Measurements from ENCODE around the gene HDGF. TPM values are rescaled to one million over a fixed set of nuclear protein-coding genes. Genes with fewer than 3 reads are reported as not detected.

HDGF gene
- total RNA-seq, 1 donor from 2014 or later, result 153 TPM

- TF ChIP-seq, protein P1, sequence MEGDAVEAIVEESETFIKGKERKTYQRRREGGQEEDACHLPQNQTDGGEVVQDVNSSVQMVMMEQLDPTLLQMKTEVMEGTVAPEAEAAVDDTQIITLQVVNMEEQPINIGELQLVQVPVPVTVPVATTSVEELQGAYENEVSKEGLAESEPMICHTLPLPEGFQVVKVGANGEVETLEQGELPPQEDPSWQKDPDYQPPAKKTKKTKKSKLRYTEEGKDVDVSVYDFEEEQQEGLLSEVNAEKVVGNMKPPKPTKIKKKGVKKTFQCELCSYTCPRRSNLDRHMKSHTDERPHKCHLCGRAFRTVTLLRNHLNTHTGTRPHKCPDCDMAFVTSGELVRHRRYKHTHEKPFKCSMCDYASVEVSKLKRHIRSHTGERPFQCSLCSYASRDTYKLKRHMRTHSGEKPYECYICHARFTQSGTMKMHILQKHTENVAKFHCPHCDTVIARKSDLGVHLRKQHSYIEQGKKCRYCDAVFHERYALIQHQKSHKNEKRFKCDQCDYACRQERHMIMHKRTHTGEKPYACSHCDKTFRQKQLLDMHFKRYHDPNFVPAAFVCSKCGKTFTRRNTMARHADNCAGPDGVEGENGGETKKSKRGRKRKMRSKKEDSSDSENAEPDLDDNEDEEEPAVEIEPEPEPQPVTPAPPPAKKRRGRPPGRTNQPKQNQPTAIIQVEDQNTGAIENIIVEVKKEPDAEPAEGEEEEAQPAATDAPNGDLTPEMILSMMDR (IDR thresholded peaks at IDR 0.05), result no peak
- peaks cover 8% of the 10 kb centered on the region for H3K27me3 ChIP-seq
- intact Hi-C loops (cut with DNase I), result loop anchor here (10.0 kb wide), 1 partner anchor 202 kb away; the partner anchor contains the start of gene PEAR1
These were observed 58.3 kb downstream of the HDGF start for GRCh38 chr1:156692925-156693847.

DNA sequence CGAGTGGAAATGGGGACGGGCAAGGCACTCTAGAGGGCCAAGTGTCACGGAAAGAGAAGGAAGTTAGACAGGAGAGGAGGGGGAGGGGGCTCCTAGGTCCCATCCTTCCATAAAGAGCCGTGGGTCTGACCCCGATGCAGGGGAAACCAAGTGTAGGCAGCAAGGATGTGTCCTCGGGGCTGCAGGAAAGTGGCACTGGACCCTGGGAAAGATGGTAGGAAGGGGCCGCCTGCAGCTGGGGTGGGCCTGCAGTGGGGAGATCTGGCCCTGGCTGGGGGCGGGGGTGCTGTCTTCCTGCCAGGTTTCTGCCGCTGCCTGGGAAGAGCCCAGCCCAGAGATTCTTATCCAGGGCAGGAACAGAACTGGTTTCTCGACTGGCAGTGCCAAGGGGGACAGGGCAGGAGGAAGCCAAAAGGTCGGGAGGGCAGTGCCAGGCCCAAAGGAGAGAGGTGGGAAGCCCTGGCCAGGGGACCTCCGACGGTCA, 59.0 kb downstream of the HDGF start:
- Histone ChIP-seq H3K4me3 (no peak overlapping the region), H3K4me1 (peaks cover 3 to 8% of the 10 kb centered on the region in 2 donors), H3K27me3 (peaks cover 8% of the 10 kb centered on the region), H3K9me3 (no peaks in the 10 kb centered on the region), H3K27ac (no peak overlapping the region), H3K36me3 (no peaks in the 10 kb centered on the region)
- no peak for DNase-seq (ENCODE audit: low spot score in 2 of 2)
- intact Hi-C loops (cut with DNase I), result loop anchor here (10.0 kb wide), 1 partner anchor 202 kb away; the partner anchor contains the start of gene PEAR1
- TF ChIP-seq, protein P1 (IDR thresholded peaks at IDR 0.05), result no peak

More at GRCh38 chr1:156692925-156693847, 58.3 kb downstream of the HDGF start:
- DNase-seq (ENCODE audit: low spot score in 2 of 2), result no peak
- Histone ChIP-seq H3K9me3 (no peaks in the 10 kb centered on the region), H3K36me3 (no peaks in the 10 kb centered on the region), H3K27ac (no peak overlapping the region), H3K4me1 (peaks cover 3 to 8% of the 10 kb centered on the region in 2 donors), H3K4me3 (no peak overlapping the region)

Other genes starting within 250 kb of the HDGF start
- not detected for gene IQGAP3, start 179.1 kb downstream of the HDGF start, total RNA-seq
- gene TTC24, start 172.0 kb downstream of the HDGF start, total RNA-seq, result not detected
- 85.3 TPM for gene NAXE, start 159.9 kb downstream of the HDGF start, total RNA-seq
- gene GPATCH4, start 150.2 kb downstream of the HDGF start, total RNA-seq, result 29.4 TPM
- 1.4 TPM for gene HAPLN2, start 132.3 kb downstream of the HDGF start, total RNA-seq
- gene BCAN, start 109.6 kb downstream of the HDGF start, total RNA-seq, result not detected
- 74.1 TPM for gene NES, start 74.3 kb downstream of the HDGF start, total RNA-seq
- not detected for gene CRABP2, start 46.1 kb downstream of the HDGF start, total RNA-seq
- 9.9 TPM for gene METTL25B, start 23.2 kb downstream of the HDGF start, total RNA-seq
- 7.8 TPM for gene ISG20L2, start 22.9 kb downstream of the HDGF start, total RNA-seq
- gene MRPL24, start 10.6 kb downstream of the HDGF start, total RNA-seq, result 17.0 TPM
- 16.3 TPM for gene PRCC, start 15.9 kb upstream of the HDGF start, total RNA-seq
- gene SH2D2A, start 65.2 kb upstream of the HDGF start, total RNA-seq, result not detected
- 2.9 TPM for gene INSRR, start 107.4 kb upstream of the HDGF start, total RNA-seq
- not detected for gene NTRK1, start 109.2 kb upstream of the HDGF start, total RNA-seq
- 39.8 TPM for gene PEAR1, start 142.0 kb upstream of the HDGF start, total RNA-seq
- gene LRRC71, start 169.0 kb upstream of the HDGF start, total RNA-seq, result not detected